A549 (cell line): Measurements from ENCODE around the gene TMSB10. TPM values are rescaled to one million over a fixed set of nuclear protein-coding genes. Genes with fewer than 3 reads are reported as not detected.

Experiments
- ATAC-seq, 2 experiments: fragments of 200-7000 bp in 1 of 2; fragments of >200 bp in 1 of 2; cut with Nextera tagmentation in 1 of 2; cut with Tn5 transposase in 1 of 2; 3 replicates each; pipeline versions ENCODE4 v1.8.0 to v1.9.1; 2018 to 2020; ENCODE audit warnings: mild to moderate bottlenecking in 1 of 2, moderate library complexity in 1 of 2
- CTCF ChIA-PET: fragments of 300-600 bp; sonication (Branson Sonifier 250); formaldehyde crosslinking; extraction: SDS; loops from one replicate; lab custom pipeline; 2021; ENCODE audit warnings: antibody characterized with exemption, inconsistent platforms; lab: Yijun Ruan, JAX
- POLR2A ChIA-PET: fragments of 350-600 bp; formaldehyde crosslinking; extraction: SDS; loops from one replicate; lab custom pipeline; 2021; ENCODE audit warnings: antibody characterized with exemption, inconsistent platforms; lab: Yijun Ruan, JAX
- DNase-seq, 2 experiments: peaks; one replicate each; pipeline versions ENCODE4 v3.0.0 to v3.0.0-alpha.2; 2011 to 2016; ENCODE audit warnings: low read depth in 1 of 2, low spot score in 1 of 2
- FAIRE-seq: peaks from 2 replicates; lab custom pipeline; 2011; peaks lifted over from hg19 to GRCh38; lab: Jason Lieb, UNC
- H3K27ac ChIP-seq, 2 experiments: fragments of >200 bp; sonication (Bioruptor Twin); formaldehyde crosslinking; 3 replicates each; pipeline ENCODE4 v1.5.1; 2016 to 2017
- H3K4me1 ChIP-seq: fragments of >200 bp; sonication (Bioruptor Twin); formaldehyde crosslinking; 3 replicates; pipeline ENCODE4 v1.6.1; 2016
- H3K4me2 ChIP-seq: fragments of >200 bp; sonication (Bioruptor Twin); formaldehyde crosslinking; 3 replicates; pipeline ENCODE4 v1.6.1; 2016
- H3K4me3 ChIP-seq: fragments of >200 bp; sonication (Bioruptor Twin); formaldehyde crosslinking; 3 replicates; pipeline ENCODE4 v1.5.1; 2016
- H3K9me3 ChIP-seq: fragments of >200 bp; sonication (Bioruptor Twin); formaldehyde crosslinking; 3 replicates; pipeline ENCODE4 v1.6.1; 2016
- CHD2 ChIP-seq: fragments of 150-350 bp; IDR thresholded peaks from 2 replicates; pipeline ENCODE4 v1.6.1; 2014; ENCODE audit warnings: low read length; ENCODE audit not compliant: partially characterized antibody
- CHD4 ChIP-seq: fragments of 200-600 bp; sonication (generic); IDR thresholded peaks from 2 replicates; pipeline ENCODE4 v1.6.1; 2016; ENCODE audit warnings: antibody characterized with exemption, mild to moderate bottlenecking, borderline replicate concordance
- EP300 ChIP-seq, 2 experiments: fragments of >200 bp; sonication (Bioruptor Twin); formaldehyde crosslinking; IDR thresholded peaks; 2 replicates in 1 of 2; 3 replicates in 1 of 2; pipeline ENCODE4 v1.6.1; 2016 to 2017
- ESRRA ChIP-seq: fragments of 150-350 bp; IDR thresholded peaks from 2 replicates; pipeline ENCODE4 v1.6.1; 2014; ENCODE audit warnings: mild to moderate bottlenecking, low read length, borderline replicate concordance
- FOSL2 ChIP-seq, 2 experiments: fragments of 450-650 bp in 1 of 2; fragments of >200 bp in 1 of 2; sonication (Bioruptor Twin) in 1 of 2; formaldehyde crosslinking; IDR thresholded peaks; 2 replicates each; pipeline versions ENCODE4 v1.5.0 to v1.6.1; 2016 to 2020; ENCODE audit warnings: mild to moderate bottlenecking in 1 of 2, moderate library complexity in 1 of 2
- HDAC2 ChIP-seq: fragments of 200-600 bp; sonication (generic); IDR thresholded peaks from 2 replicates; pipeline ENCODE4 v1.6.1; 2016
- KDM1A ChIP-seq: fragments of 200-600 bp; sonication (generic); IDR thresholded peaks from 2 replicates; pipeline ENCODE4 v1.6.1; 2016; ENCODE audit warnings: low read depth, mild to moderate bottlenecking
- MAFK ChIP-seq: fragments of 450-650 bp; IDR thresholded peaks from 2 replicates; pipeline ENCODE4 v1.6.1; 2014; ENCODE audit not compliant: partially characterized antibody
- NPAS2 ChIP-seq: fragments of 250-450 bp; sonication (Bioruptor Pico); IDR thresholded peaks from 2 replicates; pipeline ENCODE4 v1.8.0; 2022; ENCODE audit warnings: mild to moderate bottlenecking, moderate library complexity, borderline replicate concordance
- PHF8 ChIP-seq: fragments of 200-600 bp; sonication (generic); IDR thresholded peaks from 2 replicates; pipeline ENCODE4 v1.6.1; 2016; ENCODE audit warnings: low read depth, mild to moderate bottlenecking, antibody characterized with exemption, moderate library complexity, borderline replicate concordance
- RAD21 ChIP-seq, 2 experiments: fragments of >200 bp in 1 of 2; sonication (Bioruptor Twin) in 1 of 2; formaldehyde crosslinking in 1 of 2; IDR thresholded peaks in 1 of 2; conservative IDR thresholded peaks in 1 of 2; 2 replicates in 1 of 2; 3 replicates in 1 of 2; pipeline ENCODE4 v1.6.1; 2012 to 2018; ENCODE audit warnings: inconsistent platforms in 1 of 2
- SREBF2 ChIP-seq: fragments of 450-650 bp; IDR thresholded peaks from 2 replicates; pipeline ENCODE4 v1.6.1; 2014; ENCODE audit warnings: mild to moderate bottlenecking, moderate library complexity
- ZC3H11A ChIP-seq: fragments of 450-650 bp; IDR thresholded peaks from 2 replicates; pipeline ENCODE4 v1.6.1; 2014; ENCODE audit warnings: antibody characterized with exemption, mild to moderate bottlenecking
- ZFP36 ChIP-seq: fragments of 450-650 bp; IDR thresholded peaks from 2 replicates; pipeline ENCODE4 v1.6.1; 2014; ENCODE audit warnings: borderline replicate concordance; ENCODE audit not compliant: partially characterized antibody
- ZNF302 ChIP-seq: fragments of 250-450 bp; sonication (Bioruptor Pico); IDR thresholded peaks from 2 replicates; pipeline ENCODE4 v1.9.0; 2021; ENCODE audit warnings: inconsistent platforms, mild to moderate bottlenecking, moderate library complexity
- ZSCAN20 ChIP-seq: fragments of 250-450 bp; sonication (Bioruptor Pico); IDR thresholded peaks from 2 replicates; pipeline ENCODE4 v1.8.0; 2022; ENCODE audit warnings: mild to moderate bottlenecking, moderate library complexity
- WGBS: methylation state at CpG from one replicate; pipeline ENCODE4 v1.1.6; 2017; ENCODE audit errors: missing lambda C conversion rate; 5-methylcytosine and 5-hydroxymethylcytosine counted together
- polyA plus RNA-seq, 4 experiments: library from polyadenylated mRNA; depleted of rRNA in 3 of 4; stranded (reverse); fragments of >200 nt; fragmentation: RNase III in 1 of 4; extraction: RNeasy Plus Mini Kit Qiagen cat#74134 plus additional on column Dnase treatment in 1 of 4; gene quantifications; 2 replicates in 3 of 4; 3 replicates in 1 of 4; pipeline ENCODE4 v1.2.3, GENCODE V29; 2011 to 2017
- TF ChIP-seq, protein P1 (sequence below): fragments of >200 bp; sonication (Bioruptor Twin); formaldehyde crosslinking; IDR thresholded peaks from 3 replicates; pipeline ENCODE4 v1.6.1; 2016
- TF ChIP-seq, protein P2 (sequence below): fragments of >200 bp; sonication (Bioruptor Twin); formaldehyde crosslinking; IDR thresholded peaks from 3 replicates; pipeline ENCODE4 v1.5.1; 2016
- TF ChIP-seq, protein P3 (sequence below): IDR thresholded peaks from 2 replicates; pipeline ENCODE4 v1.6.1; 2012
- TF ChIP-seq, protein P4 (sequence below): IDR thresholded peaks from 2 replicates; pipeline ENCODE4 v1.6.1; 2012

Gene TMSB10
- polyA plus RNA-seq, 2 of the 4 experiments (the other 2 are of a cell fraction), result 3,109 to 7,015 TPM

DNA sequence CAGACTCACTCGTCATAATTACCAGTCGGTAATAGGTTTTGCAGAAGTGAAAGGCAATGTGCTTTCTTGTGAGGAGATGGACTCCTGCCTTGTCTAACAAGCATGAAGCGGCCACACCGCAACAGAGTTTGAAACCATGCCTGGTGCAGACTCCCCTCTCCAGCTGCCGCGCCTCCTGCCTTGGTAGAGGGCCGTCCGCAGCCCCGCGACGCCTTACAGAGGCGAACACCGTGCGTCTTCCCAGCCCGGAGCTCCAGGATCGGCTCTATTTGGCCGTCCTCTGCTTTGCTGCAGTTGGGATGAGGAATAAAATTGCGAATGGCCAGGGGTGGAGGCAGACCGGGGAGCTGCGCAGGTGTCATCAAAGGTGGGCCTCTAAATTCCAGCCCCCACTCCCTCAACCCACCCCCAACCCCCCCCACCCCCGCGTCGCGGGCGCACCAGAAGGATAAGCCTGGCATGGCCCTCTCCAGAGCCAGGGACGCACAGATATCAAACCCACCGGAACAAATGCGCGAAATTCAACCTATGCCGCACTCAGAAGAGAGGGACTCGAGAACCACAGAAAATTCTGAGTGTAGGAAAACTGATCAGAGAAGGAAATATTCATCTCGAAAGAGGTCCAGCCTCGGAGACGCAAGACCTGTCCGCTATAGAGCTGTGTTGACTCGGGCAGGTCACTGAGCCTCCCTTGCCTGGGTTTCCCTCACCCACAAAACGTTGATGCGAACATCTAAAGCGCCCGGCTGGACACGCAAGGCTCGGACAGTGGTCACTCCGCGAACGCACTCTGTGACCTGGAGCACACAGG lies 25.7 kb upstream of the TMSB10 start:
- 87% methylated on average over 45 of the region's 45 CpGs for WGBS
- Histone ChIP-seq H3K4me2 (peak overlapping the region; percentile 87), H3K4me3 (no peak overlapping the region), H3K9me3 (no peaks in the 10 kb centered on the region), H3K4me1 (peaks cover 3% of the 10 kb centered on the region), H3K27ac (peak overlapping the region in 1 of 2 experiments; percentile 89; a peak in 2 of 6 replicates)
- DNase-seq, result no peak
- POLR2A ChIA-PET, result no interaction called here
- ATAC-seq, result no peak
- CTCF ChIA-PET, result interaction anchor here (0.5 to 3.5 kb wide), 8 partner anchors 10 to 363 kb away, joined by 3 to 14 read pairs (median 4); no protein-coding TSS in a partner anchor
- TF ChIP-seq HDAC2 (no peak), PHF8 (no peak), CHD2 (no peak), NPAS2 (CRISPR knock-in tag) (no peak), EP300 (IDR thresholded peaks at IDR 0.05) (no peak), CHD4 (no peak), ESRRA (no peak), ZSCAN20 (CRISPR knock-in tag) (no peak), SREBF2 (no peak), ZNF302 (no peak)
- TF ChIP-seq, protein P1, sequence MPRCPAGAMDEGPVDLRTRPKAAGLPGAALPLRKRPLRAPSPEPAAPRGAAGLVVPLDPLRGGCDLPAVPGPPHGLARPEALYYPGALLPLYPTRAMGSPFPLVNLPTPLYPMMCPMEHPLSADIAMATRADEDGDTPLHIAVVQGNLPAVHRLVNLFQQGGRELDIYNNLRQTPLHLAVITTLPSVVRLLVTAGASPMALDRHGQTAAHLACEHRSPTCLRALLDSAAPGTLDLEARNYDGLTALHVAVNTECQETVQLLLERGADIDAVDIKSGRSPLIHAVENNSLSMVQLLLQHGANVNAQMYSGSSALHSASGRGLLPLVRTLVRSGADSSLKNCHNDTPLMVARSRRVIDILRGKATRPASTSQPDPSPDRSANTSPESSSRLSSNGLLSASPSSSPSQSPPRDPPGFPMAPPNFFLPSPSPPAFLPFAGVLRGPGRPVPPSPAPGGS, result no peak
- TF ChIP-seq, protein P2, sequence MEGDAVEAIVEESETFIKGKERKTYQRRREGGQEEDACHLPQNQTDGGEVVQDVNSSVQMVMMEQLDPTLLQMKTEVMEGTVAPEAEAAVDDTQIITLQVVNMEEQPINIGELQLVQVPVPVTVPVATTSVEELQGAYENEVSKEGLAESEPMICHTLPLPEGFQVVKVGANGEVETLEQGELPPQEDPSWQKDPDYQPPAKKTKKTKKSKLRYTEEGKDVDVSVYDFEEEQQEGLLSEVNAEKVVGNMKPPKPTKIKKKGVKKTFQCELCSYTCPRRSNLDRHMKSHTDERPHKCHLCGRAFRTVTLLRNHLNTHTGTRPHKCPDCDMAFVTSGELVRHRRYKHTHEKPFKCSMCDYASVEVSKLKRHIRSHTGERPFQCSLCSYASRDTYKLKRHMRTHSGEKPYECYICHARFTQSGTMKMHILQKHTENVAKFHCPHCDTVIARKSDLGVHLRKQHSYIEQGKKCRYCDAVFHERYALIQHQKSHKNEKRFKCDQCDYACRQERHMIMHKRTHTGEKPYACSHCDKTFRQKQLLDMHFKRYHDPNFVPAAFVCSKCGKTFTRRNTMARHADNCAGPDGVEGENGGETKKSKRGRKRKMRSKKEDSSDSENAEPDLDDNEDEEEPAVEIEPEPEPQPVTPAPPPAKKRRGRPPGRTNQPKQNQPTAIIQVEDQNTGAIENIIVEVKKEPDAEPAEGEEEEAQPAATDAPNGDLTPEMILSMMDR, result no peak
- TF ChIP-seq, protein P3, sequence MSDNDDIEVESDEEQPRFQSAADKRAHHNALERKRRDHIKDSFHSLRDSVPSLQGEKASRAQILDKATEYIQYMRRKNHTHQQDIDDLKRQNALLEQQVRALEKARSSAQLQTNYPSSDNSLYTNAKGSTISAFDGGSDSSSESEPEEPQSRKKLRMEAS, result no peak
- TF ChIP-seq, protein P4, sequence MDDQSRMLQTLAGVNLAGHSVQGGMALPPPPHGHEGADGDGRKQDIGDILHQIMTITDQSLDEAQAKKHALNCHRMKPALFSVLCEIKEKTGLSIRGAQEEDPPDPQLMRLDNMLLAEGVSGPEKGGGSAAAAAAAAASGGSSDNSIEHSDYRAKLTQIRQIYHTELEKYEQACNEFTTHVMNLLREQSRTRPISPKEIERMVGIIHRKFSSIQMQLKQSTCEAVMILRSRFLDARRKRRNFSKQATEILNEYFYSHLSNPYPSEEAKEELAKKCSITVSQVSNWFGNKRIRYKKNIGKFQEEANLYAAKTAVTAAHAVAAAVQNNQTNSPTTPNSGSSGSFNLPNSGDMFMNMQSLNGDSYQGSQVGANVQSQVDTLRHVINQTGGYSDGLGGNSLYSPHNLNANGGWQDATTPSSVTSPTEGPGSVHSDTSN, result no peak
- FAIRE-seq, result no peak

DNA sequence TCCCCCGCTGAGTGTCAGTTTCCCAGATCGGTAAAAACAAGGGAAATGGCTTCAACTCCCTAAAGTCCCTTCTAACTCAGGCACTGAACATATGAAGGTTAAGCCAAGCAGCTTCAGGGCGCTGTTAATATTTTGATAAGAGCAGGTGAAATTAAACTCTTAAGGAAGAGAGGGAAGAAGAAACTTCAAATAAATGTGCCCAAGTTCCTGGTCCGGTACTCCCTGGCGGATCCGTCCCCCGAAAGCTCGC lies 25.1 kb upstream of the TMSB10 start:
- H3K4me2 ChIP-seq, result peak overlapping the region; percentile 87
- H3K4me3 ChIP-seq, result peak overlapping the region; percentile 50
- CTCF ChIA-PET, result interaction anchor here (1.3 to 3.5 kb wide), 5 partner anchors 10 to 46 kb away, joined by 4 to 26 read pairs (median 9); no protein-coding TSS in a partner anchor
- H3K4me1 ChIP-seq, result peaks cover 3% of the 10 kb centered on the region
- 27% methylated on average over 8 of the region's 8 CpGs for WGBS
- DNase-seq, result no peak
- H3K27ac ChIP-seq, result peak overlapping the region; percentile 64 to 89; a peak in 5 of 6 replicates
- POLR2A ChIA-PET, result no interaction called here
- no peak for ATAC-seq
- no peak for TF ChIP-seq RAD21 (conservative IDR thresholded peaks at IDR 0.05 in 1 of 2, IDR thresholded peaks at IDR 0.05 in 1 of 2)
- TF ChIP-seq ESRRA, result no peak
- TF ChIP-seq ZC3H11A, result no peak
- no peak for TF ChIP-seq MAFK
- TF ChIP-seq, protein P3, result no peak
- no peak for TF ChIP-seq ZFP36
- no peak for TF ChIP-seq KDM1A
- TF ChIP-seq, protein P2, result no peak
- no peak for TF ChIP-seq FOSL2 (IDR thresholded peaks at IDR 0.05)
- no peak for TF ChIP-seq FOSL2 (CRISPR knock-in tag; IDR thresholded peaks at IDR 0.05)
- H3K9me3 ChIP-seq, result no peaks in the 10 kb centered on the region
- no peak for FAIRE-seq
